Stomach smooth muscle (tissue), 2 donors: Measurements from ENCODE around the gene PARK7.

ENCODE experiments used
- H3K27ac ChIP-seq: one replicate; pipeline ENCODE4 v1.7.0; 2013; ENCODE audit warnings: mild to moderate bottlenecking, low read length, inconsistent platforms
- H3K27me3 ChIP-seq, 2 donors: one replicate each; pipeline ENCODE4 v1.7.0; 2013; ENCODE audit warnings: low read length in 2 of 2; ENCODE audit not compliant: insufficient read depth in 2 of 2, control insufficient read depth in 1 of 2
- H3K36me3 ChIP-seq, 2 donors: one replicate each; pipeline ENCODE4 v1.7.0; 2013; ENCODE audit warnings: low read length in 2 of 2; ENCODE audit not compliant: control insufficient read depth in 2 of 2, insufficient read depth in 2 of 2
- H3K4me1 ChIP-seq: one replicate; pipeline ENCODE4 v1.7.0; 2013; ENCODE audit warnings: low read length; ENCODE audit not compliant: control insufficient read depth, insufficient read depth
- H3K4me3 ChIP-seq, 2 donors: one replicate each; pipeline ENCODE4 v1.7.0; 2013; ENCODE audit warnings: low read length in 2 of 2
- H3K9ac ChIP-seq, 2 donors: one replicate each; pipeline ENCODE4 v1.7.0; 2013; ENCODE audit warnings: low read length in 2 of 2, mild to moderate bottlenecking in 1 of 2
- H3K9me3 ChIP-seq, 2 donors: one replicate each; pipeline ENCODE4 v1.7.0; 2013; ENCODE audit warnings: low read length in 2 of 2; ENCODE audit not compliant: control insufficient read depth in 2 of 2
- donor health status: healthy.
- donor health status: Pancreatic carcinoma.

The PARK7 gene

DNA sequence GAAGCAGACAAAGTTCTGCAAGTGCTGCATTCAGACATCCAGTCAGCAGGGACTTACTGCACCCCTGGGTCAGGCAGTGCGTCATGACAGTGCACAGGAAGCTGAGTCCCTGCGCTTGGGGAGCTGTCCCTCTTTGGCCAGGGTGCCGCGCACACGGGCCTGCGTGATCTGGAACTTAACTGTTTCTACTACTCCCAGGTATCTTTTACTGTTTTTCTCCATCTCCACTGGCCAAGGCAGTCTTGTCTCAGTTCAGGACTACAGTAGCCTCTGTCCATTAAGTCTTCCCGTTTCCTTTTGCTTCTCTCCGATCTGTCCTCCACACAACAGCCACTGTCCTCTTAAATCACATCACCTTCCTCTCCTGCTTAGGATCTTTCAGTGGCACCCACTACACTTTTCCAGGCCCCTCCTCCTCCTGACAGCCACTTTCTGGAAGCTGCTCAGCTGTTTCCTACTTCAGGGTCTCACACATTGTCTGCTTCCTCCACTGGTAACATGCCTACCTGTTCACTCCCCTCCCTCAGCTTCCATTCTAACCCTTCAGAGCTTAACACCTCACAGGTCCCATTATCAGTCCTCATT, 48.7 kb downstream of the PARK7 start:
- H3K27ac ChIP-seq = peak overlapping the region; percentile 31
- H3K4me1 ChIP-seq = peaks cover 26% of the 10 kb centered on the region
- no peaks in the 10 kb centered on the region for H3K9me3 ChIP-seq
- H3K4me3 ChIP-seq = no peak overlapping the region
- no peak overlapping the region for H3K9ac ChIP-seq
- peaks cover 47 to 52% of the 10 kb centered on the region in 2 donors for H3K36me3 ChIP-seq
- no peaks in the 10 kb centered on the region for H3K27me3 ChIP-seq

DNA sequence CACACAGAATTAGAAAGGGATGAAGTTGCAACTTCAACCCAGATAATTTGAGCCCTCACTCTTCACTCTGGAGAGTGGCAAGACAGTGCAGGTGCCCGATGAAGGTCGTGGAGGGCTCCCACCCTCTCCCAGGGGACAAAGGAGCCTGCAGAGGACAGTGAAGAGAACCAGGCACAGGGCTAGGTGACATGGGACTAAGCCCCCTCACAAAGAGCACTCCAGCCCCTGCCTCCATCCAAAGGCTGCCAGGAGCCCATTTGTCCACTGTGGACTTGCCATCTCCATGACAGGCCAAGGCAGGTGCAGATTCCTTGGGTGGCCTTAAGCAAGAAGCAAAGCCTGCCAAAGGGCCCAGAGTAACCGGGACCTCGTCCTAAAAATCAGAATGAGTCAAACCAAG, 49.5 kb downstream of the PARK7 start:
- H3K4me3 ChIP-seq = no peak overlapping the region
- H3K9ac ChIP-seq = no peak overlapping the region
- no peaks in the 10 kb centered on the region for H3K9me3 ChIP-seq
- H3K36me3 ChIP-seq = peaks cover 47 to 53% of the 10 kb centered on the region in 2 donors
- H3K27ac ChIP-seq = peak overlapping the region; percentile 31
- no peaks in the 10 kb centered on the region for H3K27me3 ChIP-seq
- H3K4me1 ChIP-seq = peaks cover 24% of the 10 kb centered on the region

DNA sequence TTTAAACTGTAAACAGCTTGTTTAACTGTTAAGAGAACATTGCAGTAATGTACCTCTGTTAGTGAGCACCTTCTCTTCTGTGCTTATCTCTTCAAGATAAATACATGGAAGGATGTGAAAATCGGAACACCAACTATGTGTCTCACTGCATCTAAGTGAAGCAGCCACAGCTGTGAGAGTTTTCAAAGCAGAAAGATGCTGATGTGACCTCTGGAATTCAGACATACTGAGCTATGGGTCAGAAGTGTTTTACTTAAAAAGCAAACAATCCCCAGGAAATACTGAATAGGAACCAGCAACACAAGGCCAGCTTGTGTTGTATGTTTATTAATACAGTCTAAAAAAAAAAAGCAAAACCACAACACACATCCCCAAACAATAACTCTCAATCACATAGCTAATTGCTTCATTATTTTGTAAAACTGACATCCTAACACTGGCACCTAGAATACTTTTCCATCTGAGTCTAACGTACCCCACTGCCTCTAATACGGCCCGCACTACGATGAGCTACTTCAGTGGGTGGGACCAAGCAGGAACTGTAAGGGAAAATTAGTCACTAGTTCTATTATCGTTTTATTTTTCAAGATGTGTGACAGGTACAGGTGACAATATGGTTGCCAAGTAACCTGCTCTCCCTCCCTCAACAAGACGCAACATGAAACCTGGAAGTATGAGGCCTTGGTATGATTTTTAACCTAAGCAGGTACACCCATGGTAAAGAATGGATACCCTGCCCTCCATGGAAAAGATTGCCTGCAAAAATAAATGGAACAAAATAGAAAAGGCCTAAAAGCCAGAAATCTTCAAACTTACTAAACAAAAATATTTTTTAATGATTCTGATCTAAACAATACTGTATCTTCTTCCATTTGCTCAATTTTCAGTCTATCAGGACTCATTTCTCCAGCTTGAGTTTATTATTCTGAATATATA, 50.7 kb downstream of the PARK7 start:
- H3K9me3 ChIP-seq = no peaks in the 10 kb centered on the region
- no peak overlapping the region for H3K27ac ChIP-seq
- H3K4me1 ChIP-seq = peaks cover 30% of the 10 kb centered on the region
- H3K27me3 ChIP-seq = no peaks in the 10 kb centered on the region
- H3K4me3 ChIP-seq = no peak overlapping the region
- H3K36me3 ChIP-seq = peaks cover 47 to 53% of the 10 kb centered on the region in 2 donors
- H3K9ac ChIP-seq = no peak overlapping the region

DNA sequence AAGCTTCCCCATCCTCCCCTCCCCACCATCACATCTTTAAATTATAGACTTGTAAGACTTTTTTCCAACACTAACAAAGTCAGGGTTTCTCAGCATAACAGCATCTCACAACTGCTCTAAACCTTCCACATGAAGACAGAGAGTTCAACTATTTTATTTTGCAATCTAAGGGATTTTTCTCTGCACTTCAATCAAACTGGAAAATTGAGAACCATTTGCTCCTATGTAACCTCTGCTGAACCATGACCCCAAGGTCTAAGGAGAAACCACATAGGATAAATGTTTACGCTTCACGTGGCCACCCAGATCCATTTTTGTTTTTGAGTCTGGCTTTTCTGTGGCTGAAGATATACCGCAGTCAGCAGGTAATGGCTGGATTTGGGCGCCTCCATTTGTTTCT, 51.4 kb downstream of the PARK7 start:
- Histone ChIP-seq H3K4me1 (peaks cover 30% of the 10 kb centered on the region), H3K9ac (no peak overlapping the region), H3K36me3 (peaks cover 47 to 53% of the 10 kb centered on the region in 2 donors)

DNA sequence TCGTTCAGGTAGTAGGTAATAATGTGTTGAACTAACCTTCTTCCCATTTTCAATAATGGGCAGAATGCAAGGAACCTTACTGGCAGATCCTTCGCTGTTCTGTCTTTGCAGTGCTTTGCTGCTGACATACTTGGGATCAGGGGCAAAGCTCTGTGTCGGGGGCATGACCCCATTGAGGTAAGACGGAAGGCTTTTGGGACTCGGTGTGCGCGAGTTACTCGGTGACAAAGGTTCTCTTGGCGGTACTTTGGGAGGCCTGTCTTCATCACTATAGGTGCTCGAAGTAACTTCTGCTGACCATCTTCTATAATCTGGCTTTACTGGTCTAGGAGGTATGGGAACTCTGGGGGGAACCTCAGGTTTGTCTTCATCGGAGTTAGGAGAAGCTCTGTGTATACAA, 51.9 kb downstream of the PARK7 start:
- Histone ChIP-seq H3K27me3 (no peaks in the 10 kb centered on the region), H3K4me3 (no peak overlapping the region), H3K9ac (no peak overlapping the region), H3K9me3 (no peaks in the 10 kb centered on the region), H3K36me3 (peaks cover 47 to 53% of the 10 kb centered on the region in 2 donors), H3K4me1 (peaks cover 31% of the 10 kb centered on the region), H3K27ac (peak overlapping the region; percentile 64)

More for the DNA sequence above, 51.4 kb downstream of the PARK7 start:
- Histone ChIP-seq H3K4me3 (no peak overlapping the region), H3K27ac (peak overlapping the region; percentile 64), H3K9me3 (no peaks in the 10 kb centered on the region), H3K27me3 (no peaks in the 10 kb centered on the region)

DNA sequence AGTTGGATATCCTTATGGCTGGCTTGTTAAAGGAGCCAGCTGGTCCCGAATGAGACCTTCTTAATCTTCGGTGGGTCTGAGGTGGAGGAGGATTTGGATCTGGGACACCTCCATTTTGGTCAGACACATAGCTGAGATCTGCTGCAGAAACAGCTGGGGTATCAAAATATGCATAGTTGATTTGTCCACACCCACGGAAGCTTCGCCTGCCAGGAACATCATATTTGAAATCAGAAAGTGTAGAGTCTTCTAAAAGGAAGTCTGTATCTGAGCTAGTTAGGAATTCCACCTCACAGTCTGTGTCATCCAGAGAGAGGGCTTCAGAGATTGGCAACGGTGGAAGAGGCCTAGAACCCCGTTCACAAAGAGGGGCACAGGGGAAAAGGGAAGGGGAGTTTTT, 52.3 kb downstream of the PARK7 start:
- H3K36me3 ChIP-seq = peaks cover 45 to 53% of the 10 kb centered on the region in 2 donors
- no peak overlapping the region for H3K9ac ChIP-seq

DNA sequence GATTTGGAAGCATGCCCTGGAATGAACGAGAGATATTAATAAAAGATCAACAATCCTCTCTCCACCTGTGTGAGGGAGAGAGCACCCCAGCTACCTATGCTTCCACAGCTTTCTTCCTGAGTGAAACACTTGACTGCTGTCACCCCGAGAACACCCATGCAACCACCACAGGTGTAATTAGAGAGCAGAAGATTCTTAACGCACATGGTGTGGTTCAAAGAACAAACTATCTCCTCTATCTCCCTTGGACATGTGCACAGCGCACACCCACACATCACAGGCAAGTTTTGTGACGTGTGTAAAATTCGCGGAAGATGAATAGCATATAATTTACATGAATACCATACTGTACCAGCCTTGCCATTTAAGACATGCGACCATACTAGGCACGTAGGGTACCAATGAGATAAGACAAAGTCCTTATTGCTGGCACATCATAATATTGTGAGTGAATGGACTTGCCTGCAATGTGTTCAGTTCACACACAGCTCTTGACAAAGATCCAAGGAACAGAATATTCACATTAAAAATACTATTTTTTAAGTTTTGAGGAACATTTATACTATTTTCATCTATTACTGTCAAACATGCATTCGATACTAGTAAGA, 53.0 kb downstream of the PARK7 start:
- H3K4me3 ChIP-seq = no peak overlapping the region
- peak overlapping the region; percentile 64 for H3K27ac ChIP-seq
- H3K9me3 ChIP-seq = no peaks in the 10 kb centered on the region
- H3K36me3 ChIP-seq = peaks cover 44 to 49% of the 10 kb centered on the region in 2 donors
- H3K27me3 ChIP-seq = no peaks in the 10 kb centered on the region
- H3K4me1 ChIP-seq = peaks cover 41% of the 10 kb centered on the region
- no peak overlapping the region for H3K9ac ChIP-seq

More for the DNA sequence above, 52.3 kb downstream of the PARK7 start:
- Histone ChIP-seq H3K4me3 (no peak overlapping the region), H3K4me1 (peaks cover 35% of the 10 kb centered on the region), H3K9me3 (no peaks in the 10 kb centered on the region), H3K27me3 (no peaks in the 10 kb centered on the region), H3K27ac (peak overlapping the region; percentile 64)

DNA sequence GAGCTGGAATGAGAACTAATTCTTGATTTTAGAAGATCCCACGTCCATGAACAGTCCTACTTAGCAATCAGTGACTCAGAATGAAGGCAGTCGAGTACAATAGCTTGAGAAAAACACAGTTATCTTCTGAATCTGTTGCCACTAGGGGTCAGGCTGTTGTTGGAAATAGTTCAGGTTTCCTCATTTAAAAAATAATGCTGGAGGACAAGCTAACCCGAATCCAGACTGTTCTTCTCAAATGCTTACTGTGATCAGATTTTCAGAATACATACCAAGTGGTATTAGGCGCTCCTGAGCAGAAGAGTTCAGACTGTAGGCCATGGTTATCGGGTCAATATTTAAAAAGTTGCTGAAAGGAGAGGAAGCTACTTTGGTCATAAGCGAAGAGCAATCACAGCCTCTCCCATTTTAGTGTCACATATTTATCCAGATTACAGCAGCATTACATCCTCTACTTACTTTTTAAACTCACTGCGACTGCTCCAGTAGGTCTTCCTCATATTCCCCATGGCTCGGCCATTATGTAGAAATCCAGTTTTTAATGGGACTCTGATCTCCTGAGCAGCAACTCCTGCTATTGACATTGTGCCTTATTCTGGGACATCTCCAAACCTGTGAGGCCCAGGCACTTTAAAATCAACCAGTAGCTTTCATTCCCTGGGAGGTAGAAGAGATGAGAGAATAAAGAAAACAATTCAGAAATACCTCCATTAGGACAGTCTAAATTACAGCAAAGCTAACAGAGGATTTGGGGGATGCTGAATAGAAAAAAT, 53.7 kb downstream of the PARK7 start:
- peak overlapping the region; percentile 8 to 54 for H3K4me3 ChIP-seq
- H3K9ac ChIP-seq = peak overlapping the region; percentile 45 to 55
- H3K27me3 ChIP-seq = no peaks in the 10 kb centered on the region
- H3K4me1 ChIP-seq = peaks cover 41% of the 10 kb centered on the region
- H3K36me3 ChIP-seq = peaks cover 36 to 41% of the 10 kb centered on the region in 2 donors
- H3K9me3 ChIP-seq = no peaks in the 10 kb centered on the region
- H3K27ac ChIP-seq = peak overlapping the region; percentile 64

DNA sequence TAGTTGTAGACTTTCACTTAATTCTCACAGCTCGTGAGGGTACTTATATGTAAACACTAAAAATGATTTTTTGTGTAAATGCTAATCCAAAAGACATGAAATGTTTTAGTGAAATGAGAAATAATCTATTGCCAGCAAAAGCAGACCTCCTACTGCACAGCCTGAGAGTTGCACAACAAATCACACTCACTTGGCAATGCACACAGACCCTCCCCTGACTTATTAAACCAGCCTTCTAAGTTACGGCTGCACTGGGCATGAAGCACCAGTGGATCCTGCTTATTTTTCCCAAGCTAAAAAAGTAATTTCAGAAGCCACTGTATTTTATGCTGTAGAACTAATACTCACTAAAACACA, 54.3 kb downstream of the PARK7 start:
- peaks cover 38% of the 10 kb centered on the region for H3K4me1 ChIP-seq
- H3K36me3 ChIP-seq = peaks cover 34 to 36% of the 10 kb centered on the region in 2 donors
- H3K27ac ChIP-seq = peak overlapping the region; percentile 64
- H3K27me3 ChIP-seq = no peaks in the 10 kb centered on the region
- peak overlapping the region; percentile 8 to 54 for H3K4me3 ChIP-seq
- no peaks in the 10 kb centered on the region for H3K9me3 ChIP-seq
- peak overlapping the region; percentile 13 to 45 for H3K9ac ChIP-seq

DNA sequence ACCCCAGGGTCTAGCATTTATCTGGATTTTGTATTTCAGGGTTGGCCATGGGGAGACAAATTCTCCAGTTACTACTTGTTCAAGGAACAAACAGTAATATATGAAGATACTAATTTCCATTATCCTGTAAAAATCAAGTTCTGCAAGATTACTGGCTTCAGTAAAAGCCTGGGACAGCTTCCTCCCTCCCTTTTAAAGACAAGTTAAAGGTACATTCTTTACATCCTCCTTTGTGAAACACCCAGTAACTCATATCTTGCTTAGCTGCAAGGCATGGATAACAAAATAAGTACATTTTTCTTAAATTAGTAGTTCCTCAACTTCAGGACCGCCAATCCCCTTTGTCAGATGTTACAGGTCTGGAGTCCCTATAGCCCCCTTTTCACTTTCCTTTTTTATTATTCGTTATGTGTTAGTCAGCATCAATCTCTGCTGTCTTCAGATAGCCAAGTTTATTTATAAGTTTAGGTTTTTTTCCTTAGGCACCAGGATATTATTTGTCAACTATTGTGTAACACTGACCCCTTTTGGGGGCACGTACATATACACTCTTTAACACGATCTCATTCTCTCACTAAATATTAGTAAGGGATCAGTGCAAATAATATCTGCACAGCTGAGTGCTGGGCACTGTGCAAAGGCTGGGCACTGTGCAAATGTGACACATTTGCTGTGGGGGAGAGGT, 54.8 kb downstream of the PARK7 start:
- peak overlapping the region; percentile 37 for H3K27ac ChIP-seq
- no peak overlapping the region for H3K4me3 ChIP-seq
- H3K9me3 ChIP-seq = no peaks in the 10 kb centered on the region
- H3K4me1 ChIP-seq = peaks cover 36% of the 10 kb centered on the region
- H3K9ac ChIP-seq = peak overlapping the region; percentile 13 to 14
- H3K36me3 ChIP-seq = peaks cover 29 to 31% of the 10 kb centered on the region in 2 donors
- no peaks in the 10 kb centered on the region for H3K27me3 ChIP-seq
